H4 (cell line): Measurements from ENCODE around the gene GNPDA1. TPM values are rescaled to one million over a fixed set of nuclear protein-coding genes. Genes with fewer than 3 reads are reported as not detected.

Experiments
- DNase-seq: peaks from one replicate; pipeline ENCODE4 v3.0.0-alpha.2; 2015; ENCODE audit warnings: low spot score
- total RNA-seq: library from RNA; depleted of rRNA; stranded (reverse); fragments of >200 nt; shearing (Covaris generic); gene quantifications from 2 replicates; pipeline ENCODE4 v1.2.3, GENCODE V29; 2014; rRNA removed

GNPDA1 gene
- total RNA-seq, 1 experiment from 2014 or later, result 119 TPM

DNA sequence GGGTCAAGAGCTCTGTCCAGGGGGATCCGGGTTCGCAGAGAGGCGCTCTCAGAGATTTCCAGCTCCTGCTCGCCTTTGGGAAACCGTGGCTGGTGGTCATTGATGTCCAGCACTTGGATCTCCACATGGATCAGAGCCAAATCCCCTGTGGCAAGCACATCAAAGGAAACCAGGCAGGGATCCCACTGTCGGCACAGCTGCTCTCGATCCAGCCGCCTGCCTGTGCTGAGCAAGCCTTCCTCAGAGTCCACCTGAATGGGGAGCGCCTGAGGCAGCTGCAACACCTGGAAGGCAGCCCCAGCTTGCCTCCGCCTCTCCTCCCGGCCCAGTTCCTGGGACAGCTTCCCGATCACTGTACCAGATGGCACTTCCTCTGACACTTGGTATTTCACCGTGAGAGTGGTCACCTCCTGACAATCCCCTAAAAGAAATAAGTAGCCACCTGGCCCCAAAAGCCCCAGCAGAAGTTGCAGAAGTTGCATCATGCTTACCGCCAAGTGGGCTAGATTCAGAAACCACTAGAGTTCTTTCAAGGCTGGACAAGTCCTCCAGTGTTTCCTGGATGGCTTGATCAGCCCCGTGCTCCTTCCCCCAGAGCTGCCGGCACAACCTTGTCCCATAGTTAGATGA lies 55.3 kb downstream of the GNPDA1 start:
- no peak for DNase-seq

DNA sequence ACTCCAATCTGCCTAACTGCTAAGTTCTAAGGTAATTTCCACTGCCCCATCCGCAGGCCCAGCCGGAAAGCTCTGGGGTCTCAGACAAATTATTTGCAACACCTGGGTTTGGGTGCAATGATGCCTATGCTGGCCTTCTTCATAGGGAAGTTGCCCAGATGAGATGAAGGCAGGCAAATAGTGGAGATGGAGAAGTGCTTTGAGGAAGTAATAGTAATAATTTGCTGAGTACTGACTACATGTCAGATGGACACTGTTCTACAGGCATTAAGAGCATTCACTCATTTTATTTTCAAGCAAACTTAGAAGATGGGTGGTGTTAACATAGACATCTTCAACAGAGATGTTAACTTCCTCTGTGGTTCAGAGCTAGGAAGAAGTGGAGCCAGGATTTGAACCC lies 58.6 kb downstream of the GNPDA1 start:
- no peak for DNase-seq

DNA sequence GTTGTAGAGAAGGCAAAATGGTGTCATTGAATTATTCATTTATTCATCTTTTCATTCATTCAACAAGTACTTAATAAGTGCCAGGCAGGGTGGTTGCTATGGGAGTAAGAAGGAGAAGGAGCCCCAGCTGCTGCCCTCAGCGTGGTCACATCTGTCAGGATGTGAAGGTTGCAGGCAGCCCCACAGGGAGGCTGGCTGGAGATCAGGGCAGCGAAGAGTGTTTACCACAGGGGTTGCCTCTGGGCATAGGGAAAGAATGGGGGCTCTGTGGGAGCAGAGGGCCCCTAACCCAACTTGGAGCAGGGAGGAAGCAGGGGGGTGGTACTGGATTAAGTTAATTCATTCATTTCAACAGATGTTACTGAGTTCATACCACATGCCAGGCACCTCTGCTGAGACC lies 60.8 kb downstream of the GNPDA1 start:
- DNase-seq, result no peak

DNA sequence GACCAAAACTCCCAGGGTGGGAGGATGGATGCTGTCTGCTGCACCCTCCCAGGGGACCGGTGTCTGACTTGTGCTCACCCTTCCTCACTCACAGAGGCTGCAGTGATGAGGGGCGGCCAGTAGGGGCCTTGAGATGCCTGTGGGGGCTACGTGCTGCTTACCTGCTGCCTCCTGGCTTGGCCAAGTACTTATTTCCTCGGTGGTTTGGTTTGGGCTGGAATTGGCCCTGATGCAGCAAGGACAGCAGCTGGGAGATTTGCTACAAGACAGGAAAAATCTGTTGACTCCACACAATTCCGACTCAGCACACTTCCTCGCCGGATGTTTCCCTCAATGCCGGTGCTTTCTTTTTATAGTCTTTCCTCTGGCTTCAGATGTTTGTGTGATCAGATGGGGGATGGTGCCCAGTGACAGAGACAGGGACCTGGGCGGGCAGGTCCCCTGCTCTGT lies 61.5 kb downstream of the GNPDA1 start:
- DNase-seq, result no peak

Other genes starting within 250 kb of the GNPDA1 start
- 1.2 and 6.6 TPM in 2 replicates for gene PCDH1, start 134.6 kb downstream of the GNPDA1 start, total RNA-seq
- 37.3 and 57.4 TPM in 2 replicates for gene DELE1, start 89.2 kb downstream of the GNPDA1 start, total RNA-seq
- gene PCDH12, start 54.8 kb downstream of the GNPDA1 start, total RNA-seq, result not detected in 2 replicates
- 60.5 and 75.9 TPM in 2 replicates for gene RNF14, start 43.9 kb downstream of the GNPDA1 start, total RNA-seq
- 42.6 and 44.5 TPM in 2 replicates for gene NDFIP1, start 95.8 kb upstream of the GNPDA1 start, total RNA-seq